HepG2 (cell line): ENCODE data around the gene NEURL1. TPM values are rescaled to one million over a fixed set of nuclear protein-coding genes. Genes with fewer than 3 reads are reported as not detected.
A peak's percentile ranks its signal among the peaks of the same experiment; 100 is the strongest.

Experiments used
- ATF7 ChIP-seq, 2 experiments: fragments of 450-650 bp in 1 of 2; sonication (generic) in 1 of 2; formaldehyde crosslinking in 1 of 2; IDR thresholded peaks; 2 replicates each; pipeline versions ENCODE4 v1.4.0 to v1.6.1; 2016 to 2020; ENCODE audit warnings: antibody characterized with exemption in 1 of 2, mild to moderate bottlenecking in 1 of 2, missing genetic modification reagents in 1 of 2
- CENPBD1 ChIP-seq: sonication (generic); formaldehyde crosslinking; IDR thresholded peaks from 2 replicates; pipeline ENCODE4 v1.8.0; 2022; ENCODE audit warnings: missing genetic modification reagents, low read depth, mild to moderate bottlenecking, borderline replicate concordance
- CTCF ChIP-seq: sonication (generic); formaldehyde crosslinking; IDR thresholded peaks from 2 replicates; pipeline ENCODE4 v1.5.0; 2020; ENCODE audit warnings: mild to moderate bottlenecking, missing genetic modification reagents, moderate library complexity
- NCOR1 ChIP-seq: fragments of 200-600 bp; sonication (generic); IDR thresholded peaks from 2 replicates; pipeline ENCODE4 v1.7.0; 2017; ENCODE audit warnings: antibody characterized with exemption, low read length, borderline replicate concordance
- ONECUT2 ChIP-seq: sonication (generic); formaldehyde crosslinking; IDR thresholded peaks from 2 replicates; pipeline ENCODE4 v1.4.0; 2020; ENCODE audit warnings: missing genetic modification reagents
- RBM22 ChIP-seq: fragments of 200-400 bp; formaldehyde crosslinking; optimal IDR thresholded peaks from 2 replicates; pipeline ENCODE3; 2017; ENCODE audit warnings: mild to moderate bottlenecking, low read length, moderate library complexity
- SATB2 ChIP-seq: sonication (generic); formaldehyde crosslinking; IDR thresholded peaks from 2 replicates; pipeline ENCODE4 v1.5.0; 2020; ENCODE audit warnings: missing genetic modification reagents
- SMC3 ChIP-seq: IDR thresholded peaks from 2 replicates; pipeline ENCODE4 v1.6.1; 2011; ENCODE audit warnings: low read length, improper control_type of control experiment
- XRCC5 ChIP-seq: fragments of 200-400 bp; formaldehyde crosslinking; optimal IDR thresholded peaks from 2 replicates; pipeline ENCODE3; 2017; ENCODE audit warnings: mild to moderate bottlenecking, low read length
- ZNF543 ChIP-seq: sonication (generic); formaldehyde crosslinking; IDR thresholded peaks from 2 replicates; pipeline ENCODE4 v1.4.0; 2020; ENCODE audit warnings: mild to moderate bottlenecking, missing genetic modification reagents
- ZNF619 ChIP-seq: sonication (generic); formaldehyde crosslinking; IDR thresholded peaks from 2 replicates; pipeline ENCODE4 v1.4.0; 2020; ENCODE audit warnings: mild to moderate bottlenecking, missing genetic modification reagents
- ZNF670 ChIP-seq: sonication (generic); formaldehyde crosslinking; IDR thresholded peaks from 2 replicates; pipeline ENCODE4 v1.8.0; 2022; ENCODE audit warnings: mild to moderate bottlenecking, missing genetic modification reagents, borderline replicate concordance
- ZNF7 ChIP-seq: IDR thresholded peaks from 2 replicates; pipeline ENCODE4 v1.6.1; 2016; ENCODE audit warnings: missing biosample characterization, missing genetic modification reagents
- ZNF704 ChIP-seq: sonication (generic); formaldehyde crosslinking; IDR thresholded peaks from 2 replicates; pipeline ENCODE4 v1.8.1; 2023; ENCODE audit warnings: mild to moderate bottlenecking, inconsistent platforms, moderate library complexity, missing genetic modification reagents, borderline replicate concordance
- ZSCAN21 ChIP-seq: sonication (generic); formaldehyde crosslinking; IDR thresholded peaks from 2 replicates; pipeline ENCODE4 v1.8.0; 2022; ENCODE audit warnings: mild to moderate bottlenecking, missing genetic modification reagents, moderate library complexity, borderline replicate concordance
- ZSCAN22 ChIP-seq: sonication (generic); formaldehyde crosslinking; IDR thresholded peaks from 2 replicates; pipeline ENCODE4 v1.4.0; 2020; ENCODE audit warnings: mild to moderate bottlenecking, missing genetic modification reagents
- polyA plus RNA-seq, 8 experiments: library from polyadenylated mRNA; depleted of rRNA in 3 of 8; stranded (reverse) in 7 of 8; unstranded in 1 of 8; fragments of >200 nt; fragmentation: Illumina TruSeq in 4 of 8; extraction: Trizol in 4 of 8; gene quantifications; 2 replicates each; pipeline versions ENCODE4 v1.2.1 to v1.2.3, GENCODE V29; 2011 to 2016; ENCODE audit warnings: low read depth in 4 of 8, missing spikeins in 1 of 8, mixed read lengths in 1 of 8; ENCODE audit not compliant: insufficient read depth in 1 of 8
- total RNA-seq, 5 experiments: library from RNA; depleted of rRNA; stranded (reverse); fragments of >200 nt; fragmentation: Illumina TruSeq; extraction: Trizol; gene quantifications; 2 replicates each; pipeline ENCODE4 v1.2.3, GENCODE V29; 2016; ENCODE audit warnings: low read depth in 1 of 5
- TF ChIP-seq, protein P1 (sequence below): sonication (generic); formaldehyde crosslinking; IDR thresholded peaks from 2 replicates; pipeline ENCODE4 v1.4.0; 2020; ENCODE audit warnings: missing genetic modification reagents

The NEURL1 gene
- total and polyA plus RNA-seq, 2 of the 13 experiments (the other 11 are each of a cell fraction or from before 2014, with no cell fraction given) = not detected

- TF ChIP-seq CTCF (CRISPR knock-in tag) (peak; percentile 68), SATB2 (CRISPR knock-in tag) (no peak), CENPBD1 (no peak), XRCC5 (peak; percentile 39), ZNF670 (no peak), ZNF704 (no peak), ZNF7 (CRISPR knock-in tag) (no peak), RBM22 (peak; percentile 90), ONECUT2 (CRISPR knock-in tag) (no peak), ZNF619 (no peak), ZNF543 (no peak), ATF7 (IDR thresholded peaks at IDR 0.05) (no peak), ATF7 (CRISPR knock-in tag; IDR thresholded peaks at IDR 0.05) (no peak), SMC3 (peak; percentile 50; the same call in 1 of the 2 replicates), ZSCAN22 (CRISPR knock-in tag) (peak; percentile 92), ZSCAN21 (CRISPR knock-in tag) (no peak), NCOR1 (no peak)
- TF ChIP-seq, protein P1, sequence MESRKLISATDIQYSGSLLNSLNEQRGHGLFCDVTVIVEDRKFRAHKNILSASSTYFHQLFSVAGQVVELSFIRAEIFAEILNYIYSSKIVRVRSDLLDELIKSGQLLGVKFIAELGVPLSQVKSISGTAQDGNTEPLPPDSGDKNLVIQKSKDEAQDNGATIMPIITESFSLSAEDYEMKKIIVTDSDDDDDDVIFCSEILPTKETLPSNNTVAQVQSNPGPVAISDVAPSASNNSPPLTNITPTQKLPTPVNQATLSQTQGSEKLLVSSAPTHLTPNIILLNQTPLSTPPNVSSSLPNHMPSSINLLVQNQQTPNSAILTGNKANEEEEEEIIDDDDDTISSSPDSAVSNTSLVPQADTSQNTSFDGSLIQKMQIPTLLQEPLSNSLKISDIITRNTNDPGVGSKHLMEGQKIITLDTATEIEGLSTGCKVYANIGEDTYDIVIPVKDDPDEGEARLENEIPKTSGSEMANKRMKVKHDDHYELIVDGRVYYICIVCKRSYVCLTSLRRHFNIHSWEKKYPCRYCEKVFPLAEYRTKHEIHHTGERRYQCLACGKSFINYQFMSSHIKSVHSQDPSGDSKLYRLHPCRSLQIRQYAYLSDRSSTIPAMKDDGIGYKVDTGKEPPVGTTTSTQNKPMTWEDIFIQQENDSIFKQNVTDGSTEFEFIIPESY (CRISPR knock-in tag) = 0 out of 2 replicates have a peak, but pooled peaks have one; percentile 7
Observed at GRCh38 chr10:103605359-103606096, 112.0 kb downstream of the NEURL1 start (continued).
